D721Med (cell line): ENCODE data around the gene ITGAX.

Source experiments
- DNase-seq: peaks from one replicate; pipeline ENCODE4 v3.0.0; 2011; ENCODE audit warnings: low spot score; ENCODE audit not compliant: insufficient read length
- FAIRE-seq: peaks from 2 replicates; lab custom pipeline; 2011; peaks lifted over from hg19 to GRCh38; lab: Jason Lieb, UNC
- CTCF ChIP-seq: IDR thresholded peaks from 2 replicates; pipeline ENCODE4 v1.5.1; 2012; ENCODE audit warnings: mild to moderate bottlenecking, control low read depth; ENCODE audit not compliant: insufficient read depth; ENCODE audit errors: missing control alignments

The ITGAX gene

DNA sequence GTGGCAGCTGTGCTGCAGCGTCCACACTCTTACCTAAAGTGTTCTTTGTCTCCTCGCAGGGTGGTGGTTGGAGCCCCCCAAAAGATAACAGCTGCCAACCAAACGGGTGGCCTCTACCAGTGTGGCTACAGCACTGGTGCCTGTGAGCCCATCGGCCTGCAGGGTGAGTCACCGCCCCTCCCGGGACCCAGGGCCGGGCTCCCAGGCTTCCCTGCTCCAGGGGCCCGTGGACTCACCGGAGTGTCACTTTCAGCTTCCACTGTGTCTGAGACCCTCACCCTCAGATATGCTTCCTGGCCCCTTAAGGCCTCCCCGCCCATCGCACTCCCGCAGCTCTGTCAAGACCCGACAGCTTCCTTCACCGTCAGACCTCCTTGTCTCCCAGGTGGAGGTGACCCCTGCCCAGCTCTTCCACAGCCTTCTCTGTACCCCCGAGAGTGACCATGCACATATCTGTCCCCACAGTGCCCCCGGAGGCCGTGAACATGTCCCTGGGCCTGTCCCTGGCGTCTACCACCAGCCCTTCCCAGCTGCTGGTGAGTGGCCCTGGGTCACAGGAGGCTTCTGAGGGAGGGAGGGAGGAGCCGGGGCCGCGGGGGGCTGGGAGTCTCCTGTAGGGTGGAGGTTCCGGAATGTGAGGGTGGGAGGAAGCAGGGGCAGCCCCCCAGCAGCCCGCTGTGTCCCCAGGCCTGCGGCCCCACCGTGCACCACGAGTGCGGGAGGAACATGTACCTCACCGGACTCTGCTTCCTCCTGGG lies 1.8 kb downstream of the ITGAX start:
- TF ChIP-seq CTCF, result no peak
- no peak for DNase-seq
- FAIRE-seq, result no peak

GRCh38 chr16:31357324-31358109 lies 2.5 kb downstream of the ITGAX start:
- FAIRE-seq, result no peak
- TF ChIP-seq CTCF, result no peak
- no peak for DNase-seq

DNA sequence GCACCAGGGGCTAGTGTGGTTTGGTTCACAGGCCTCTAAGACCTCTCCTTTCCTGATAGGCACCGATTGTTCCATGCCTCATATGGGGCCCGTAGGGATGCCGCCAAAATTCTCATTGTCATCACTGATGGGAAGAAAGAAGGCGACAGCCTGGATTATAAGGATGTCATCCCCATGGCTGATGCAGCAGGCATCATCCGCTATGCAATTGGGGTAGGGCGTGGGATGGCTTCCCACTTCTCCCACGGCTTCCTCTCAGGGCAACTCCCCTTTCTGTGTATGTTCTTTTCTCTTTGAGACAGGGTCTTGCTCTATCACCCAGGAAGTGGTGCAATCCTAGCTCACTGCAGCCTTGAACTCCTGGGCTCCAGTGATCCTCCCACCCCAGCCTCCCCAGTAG lies 5.3 kb downstream of the ITGAX start:
- TF ChIP-seq CTCF, result no peak
- DNase-seq (no peak), FAIRE-seq (no peak)

- no peak for TF ChIP-seq CTCF
- FAIRE-seq, result no peak
- DNase-seq, result no peak
These were observed 6.5 kb downstream of the ITGAX start for GRCh38 chr16:31361201-31362110.

DNA sequence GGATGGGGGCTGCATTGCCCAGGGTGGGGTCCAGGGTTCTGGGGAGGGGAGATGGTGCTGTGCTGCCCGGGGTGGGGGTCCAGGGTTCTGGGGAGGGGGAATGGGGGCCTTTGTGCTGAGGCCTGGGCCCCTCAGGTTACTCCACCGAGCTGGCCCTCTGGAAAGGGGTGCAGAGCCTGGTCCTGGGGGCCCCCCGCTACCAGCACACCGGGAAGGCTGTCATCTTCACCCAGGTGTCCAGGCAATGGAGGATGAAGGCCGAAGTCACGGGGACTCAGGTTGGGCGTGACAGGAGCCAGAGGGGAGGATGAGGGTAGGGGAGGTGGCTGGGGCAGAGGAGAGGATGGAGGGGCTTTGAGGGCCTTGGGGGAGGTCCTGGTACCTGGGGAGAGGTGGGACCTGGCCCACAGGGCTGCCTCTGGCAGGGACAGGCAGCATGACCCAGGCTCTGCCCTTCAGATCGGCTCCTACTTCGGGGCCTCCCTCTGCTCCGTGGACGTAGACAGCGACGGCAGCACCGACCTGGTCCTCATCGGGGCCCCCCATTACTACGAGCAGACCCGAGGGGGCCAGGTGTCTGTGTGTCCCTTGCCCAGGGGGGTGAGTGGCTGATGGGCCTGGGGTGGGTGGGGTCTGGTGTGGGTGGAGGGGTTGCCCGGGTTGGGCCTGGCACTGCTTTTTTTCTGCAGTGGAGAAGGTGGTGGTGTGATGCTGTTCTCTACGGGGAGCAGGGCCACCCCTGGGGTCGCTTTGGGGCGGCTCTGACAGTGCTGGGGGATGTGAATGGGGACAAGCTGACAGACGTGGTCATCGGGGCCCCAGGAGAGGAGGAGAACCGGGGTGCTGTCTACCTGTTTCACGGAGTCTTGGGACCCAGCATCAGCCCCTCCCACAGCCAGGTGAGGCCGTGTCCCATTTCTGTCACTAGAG lies 7.8 kb downstream of the ITGAX start:
- FAIRE-seq, result no peak
- TF ChIP-seq CTCF, result no peak
- DNase-seq, result no peak

- no peak for TF ChIP-seq CTCF
These were observed 8.7 kb downstream of the ITGAX start for GRCh38 chr16:31363721-31364120.

More at GRCh38 chr16:31363721-31364120, 8.7 kb downstream of the ITGAX start:
- DNase-seq, result no peak
- no peak for FAIRE-seq
